ENCODE data around the gene NCOA6.

- no peak for TF ChIP-seq CTCF (IDR thresholded peaks at IDR 0.05; ENCODE audit: low read depth, low read length, poor library complexity, severe bottlenecking)
- TF ChIP-seq EZH2phosphoT487 (IDR thresholded peaks at IDR 0.05; ENCODE audit: borderline replicate concordance, low read length), result no peak
Measured at GRCh38 chr20:34713194-34713943, 112.1 kb downstream of the NCOA6 start.

Measured in DOHH2 (cell line).